Head of caudate nucleus (tissue), 42 donors: ENCODE results near the gene SCNN1B.
"Not testable (repeated sequence)": the region's sequence is repeated elsewhere in the genome, so short reads cannot be mapped to it uniquely, and the experiment has no call there.

Experiments
- DNase-seq, 42 donors: peaks; one replicate each; pipeline versions ENCODE4 v3.0.0 to v3.0.0-alpha.2; 2020 to 2021; ENCODE audit warnings: mixed read lengths in 7 of 42
- intact Hi-C: fragments of 100-400 bp; cut with DNase I; formaldehyde crosslinking; loops from one replicate; pipeline ENCODE4 v1.15.0; 2022

The SCNN1B gene

GRCh38 chr16:23284584-23284983 lies 17.5 kb upstream of the SCNN1B start:
- intact Hi-C loops = no loop called here

GRCh38 chr16:23286131-23286532 lies 16.0 kb upstream of the SCNN1B start:
- no peak for DNase-seq
- intact Hi-C loops = no loop called here

More at GRCh38 chr16:23284584-23284983, 17.5 kb upstream of the SCNN1B start:
- DNase-seq = no peak

GRCh38 chr16:23288209-23288608 lies 13.9 kb upstream of the SCNN1B start:
- DNase-seq = no peak
- intact Hi-C loops = no loop called here

GRCh38 chr16:23288726-23289512 lies 13.2 kb upstream of the SCNN1B start:
- intact Hi-C loops = no loop called here
- DNase-seq = no peak

GRCh38 chr16:23290189-23291062 lies 11.7 kb upstream of the SCNN1B start:
- intact Hi-C loops = no loop called here
- no peak for DNase-seq

GRCh38 chr16:23293016-23293415 lies 9.1 kb upstream of the SCNN1B start:
- no peak for DNase-seq
- intact Hi-C loops = no loop called here

- intact Hi-C loops = no loop called here
- DNase-seq = no peak
Measured at GRCh38 chr16:23294260-23294659, 7.8 kb upstream of the SCNN1B start.

GRCh38 chr16:23296994-23297393 lies 5.1 kb upstream of the SCNN1B start:
- intact Hi-C loops = no loop called here
- DNase-seq = no peak

- DNase-seq = no peak
- intact Hi-C loops = no loop called here
Measured at GRCh38 chr16:23298290-23298915, 3.7 kb upstream of the SCNN1B start.

- intact Hi-C loops, DNase-seq: not testable (repeated sequence)
Measured at GRCh38 chr16:23299815-23300214, 2.3 kb upstream of the SCNN1B start.

GRCh38 chr16:23301251-23302044 lies 654 bp upstream of the SCNN1B start:
- no peak for DNase-seq
- intact Hi-C loops = no loop called here

GRCh38 chr16:23303685-23304084 lies 1.6 kb downstream of the SCNN1B start:
- no peak for DNase-seq
- intact Hi-C loops = no loop called here

GRCh38 chr16:23304620-23305019 lies 2.5 kb downstream of the SCNN1B start:
- no peak for DNase-seq
- intact Hi-C loops = no loop called here

GRCh38 chr16:23306199-23307100 lies 4.3 kb downstream of the SCNN1B start:
- intact Hi-C loops = no loop called here
- DNase-seq = no peak

- intact Hi-C loops = no loop called here
- no peak for DNase-seq
Measured at GRCh38 chr16:23310217-23310616, 8.1 kb downstream of the SCNN1B start.

- no peak for DNase-seq
- intact Hi-C loops = no loop called here
Measured at GRCh38 chr16:23310744-23311143, 8.6 kb downstream of the SCNN1B start.

- intact Hi-C loops = no loop called here
- no peak for DNase-seq
Measured at GRCh38 chr16:23316232-23316631, 14.1 kb downstream of the SCNN1B start.

- intact Hi-C loops = no loop called here
- DNase-seq = no peak
Measured at GRCh38 chr16:23316634-23317265, 14.6 kb downstream of the SCNN1B start.
